Heart left ventricle (tissue), 13 donors: ENCODE data around the gene FMN2.

Experiments
- CTCF ChIP-seq, 12 donors: fragments of 200-600 bp; sonication (generic) in 4 of 12; IDR thresholded peaks; one replicate each; pipeline versions ENCODE4 v1.5.0 to v1.8.0; 2018 to 2022; ENCODE audit warnings: antibody characterized with exemption in 12 of 12, mild to moderate bottlenecking in 5 of 12
- POLR2A ChIP-seq, 2 donors: fragments of 450-650 bp; IDR thresholded peaks; one replicate each; pipeline ENCODE4 v1.6.1; 2017; ENCODE audit warnings: antibody characterized with exemption in 2 of 2, mild to moderate bottlenecking in 2 of 2, moderate library complexity in 2 of 2
- donor health status: ischemic (EF 13 %, LVEDD 7.1; RV severe dilation, severe dysfunction).
- donor health status: DM: no; HTN: yes; CAD: no.
- donor health status: DM: no; HTN: no; CAD: no.
- donor health status: ischemic (EF 25% LVEDD 6.9; RV normal size, moderate dysfunction).
- donor health status: ischemic (EF 25% LVEDD 5.7; RV mildly dilated, moderate dysfunction).
- donor health status: ischemic (EF 35%, LVEDD 5.7; RV mildly dilated, moderate dysfunction).
- donor health status: nonischemic (EF 11% LVEDD 7.7; RV severe dilation, severe dysfunction).
- donor health status: DM: yes; HTN: yes; CAD: no.
- donor health status: PGD.
- donor health status: ischemic (EF 29% LVEDD 5.4; RV normal size, mild dysfunction).
- donor health status: nonischemic (EF 23%, LVEDD 6.1; RV moderate dilation, normal function).

GRCh38 chr1:240109130-240109529, 17.4 kb downstream of the FMN2 start:
- TF ChIP-seq POLR2A (IDR thresholded peaks at IDR 0.05) (no peak), CTCF (IDR thresholded peaks at IDR 0.05) (no peak)
